H9 (cell line): ENCODE measurements around the gene FAM237B. TPM values are rescaled to one million over a fixed set of nuclear protein-coding genes. Genes with fewer than 3 reads are reported as not detected.
"Not testable (repeated sequence)": the region's sequence is repeated elsewhere in the genome, so short reads cannot be mapped to it uniquely, and the experiment has no call there.

Experiments
- DNase-seq: peaks from one replicate; pipeline ENCODE4 v3.0.0-alpha.2; 2017
- H2AFZ ChIP-seq: one replicate; pipeline ENCODE4 v1.6.1; 2013; ENCODE audit warnings: mild to moderate bottlenecking, low read length, control low read depth, moderate library complexity
- H2AK5ac ChIP-seq: 2 replicates; pipeline ENCODE4 v1.6.1; 2013; ENCODE audit warnings: low read length, control low read depth, mixed read lengths; ENCODE audit not compliant: insufficient read length
- H2BK120ac ChIP-seq: one replicate; pipeline ENCODE4 v1.6.1; 2013; ENCODE audit warnings: low read depth, mild to moderate bottlenecking, low read length, control low read depth, inconsistent platforms; ENCODE audit not compliant: poor library complexity, severe bottlenecking
- H2BK12ac ChIP-seq: 2 replicates; pipeline ENCODE4 v1.6.1; 2013; ENCODE audit warnings: low read length, control low read depth, mixed read lengths, low read depth; ENCODE audit not compliant: insufficient read length
- H2BK15ac ChIP-seq: 2 replicates; pipeline ENCODE4 v1.6.1; 2013; ENCODE audit warnings: low read depth, low read length, control low read depth
- H2BK20ac ChIP-seq: one replicate; pipeline ENCODE4 v1.6.1; 2013; ENCODE audit warnings: low read depth, mild to moderate bottlenecking, low read length, control low read depth, inconsistent platforms; ENCODE audit not compliant: poor library complexity, severe bottlenecking
- H2BK5ac ChIP-seq: 2 replicates; pipeline ENCODE4 v1.6.1; 2013; ENCODE audit warnings: low read length, control low read depth, mixed read lengths; ENCODE audit not compliant: insufficient read length
- H3K14ac ChIP-seq: 2 replicates; pipeline ENCODE4 v1.6.1; 2013; ENCODE audit warnings: low read length, control low read depth; ENCODE audit not compliant: insufficient read depth
- H3K18ac ChIP-seq: 2 replicates; pipeline ENCODE4 v1.6.1; 2013; ENCODE audit warnings: low read depth, mild to moderate bottlenecking, mixed read lengths, low read length, control low read depth; ENCODE audit not compliant: insufficient read length
- H3K23ac ChIP-seq: 2 replicates; pipeline ENCODE4 v1.6.1; 2013; ENCODE audit warnings: low read length, control low read depth, mixed read lengths, low read depth; ENCODE audit not compliant: insufficient read length
- H3K23me2 ChIP-seq: 2 replicates; pipeline ENCODE4 v1.6.1; 2013; ENCODE audit warnings: low read depth, mild to moderate bottlenecking, mixed read lengths, low read length, control low read depth; ENCODE audit not compliant: insufficient read length, poor library complexity, severe bottlenecking
- H3K27ac ChIP-seq: 2 replicates; pipeline ENCODE4 v1.5.1; 2013; ENCODE audit warnings: low read length, control low read depth, mixed read lengths, low read depth; ENCODE audit not compliant: insufficient read length
- H3K27me3 ChIP-seq: 2 replicates; pipeline ENCODE4 v1.6.1; 2013; ENCODE audit warnings: low read length, control low read depth, inconsistent platforms; ENCODE audit not compliant: insufficient read depth
- H3K4ac ChIP-seq: 2 replicates; pipeline ENCODE4 v1.6.1; 2013; ENCODE audit warnings: low read depth, mild to moderate bottlenecking, control low read depth, inconsistent platforms, low read length, moderate library complexity
- H3K4me1 ChIP-seq: 2 replicates; pipeline ENCODE4 v1.6.1; 2013; ENCODE audit warnings: low read length, control low read depth, inconsistent platforms; ENCODE audit not compliant: insufficient read depth
- H3K4me2 ChIP-seq: 2 replicates; pipeline ENCODE4 v1.6.1; 2013; ENCODE audit warnings: low read length, control low read depth, mixed read lengths; ENCODE audit not compliant: insufficient read length, insufficient read depth
- H3K56ac ChIP-seq: 2 replicates; pipeline ENCODE4 v1.6.1; 2013; ENCODE audit warnings: low read depth, mild to moderate bottlenecking, mixed read lengths, low read length, control low read depth; ENCODE audit not compliant: insufficient read length
- H3K79me1 ChIP-seq: 2 replicates; pipeline ENCODE4 v1.6.1; 2013; ENCODE audit warnings: low read depth, mild to moderate bottlenecking, moderate library complexity, low read length, control low read depth, inconsistent platforms; ENCODE audit not compliant: insufficient read depth, poor library complexity, severe bottlenecking
- H3K79me2 ChIP-seq: 2 replicates; pipeline ENCODE4 v1.6.1; 2013; ENCODE audit warnings: low read length, control low read depth, inconsistent platforms; ENCODE audit not compliant: insufficient read depth
- H3K9ac ChIP-seq: 2 replicates; pipeline ENCODE4 v1.6.1; 2013; ENCODE audit warnings: low read length, control low read depth, mixed read lengths; ENCODE audit not compliant: insufficient read length; ENCODE audit errors: extremely low read depth
- H3K9me3 ChIP-seq: one replicate; pipeline ENCODE4 v1.6.1; 2013; ENCODE audit warnings: low read depth, low read length, inconsistent platforms; ENCODE audit not compliant: control insufficient read depth
- H3T11ph ChIP-seq: one replicate; pipeline ENCODE4 v1.6.1; 2013; ENCODE audit warnings: mild to moderate bottlenecking, low read length, control low read depth, inconsistent platforms
- H4K20me1 ChIP-seq: one replicate; pipeline ENCODE4 v1.6.1; 2013; ENCODE audit not compliant: control insufficient read depth, insufficient read length, insufficient read depth
- H4K5ac ChIP-seq: 2 replicates; pipeline ENCODE4 v1.6.1; 2013; ENCODE audit warnings: low read depth, mild to moderate bottlenecking, mixed read lengths, low read length, control low read depth; ENCODE audit not compliant: insufficient read length
- H4K8ac ChIP-seq: replicated peaks from 2 replicates; pipeline ENCODE4 v1.6.1; 2013; ENCODE audit warnings: low read length, control low read depth, mixed read lengths, low read depth; ENCODE audit not compliant: insufficient read length
- H4K91ac ChIP-seq: 2 replicates; pipeline ENCODE4 v1.6.1; 2013; ENCODE audit warnings: low read depth, mild to moderate bottlenecking, moderate library complexity, mixed read lengths, low read length, control low read depth; ENCODE audit not compliant: insufficient read length
- H3K27ac Mint-ChIP-seq, 3 experiments: 2 replicates in 2 of 3; 3 replicates in 1 of 3; pipeline ENCODE4 v1.8.0; 2020 to 2021; ENCODE audit warnings: mixed read lengths in 3 of 3, mild to moderate bottlenecking in 1 of 3, moderate library complexity in 1 of 3
- H3K27me3 Mint-ChIP-seq: 2 replicates; pipeline ENCODE4 v1.8.0; 2021; ENCODE audit warnings: low read depth, mild to moderate bottlenecking, moderate library complexity, mixed read lengths
- H3K36me3 Mint-ChIP-seq, 3 experiments: 2 replicates in 2 of 3; 3 replicates in 1 of 3; pipeline ENCODE4 v1.8.0; 2020 to 2021; ENCODE audit warnings: low read depth in 3 of 3, mixed read lengths in 3 of 3; ENCODE audit not compliant: insufficient read depth in 1 of 3
- H3K4me1 Mint-ChIP-seq, 2 experiments: 2 replicates each; pipeline ENCODE4 v1.8.0; 2020; ENCODE audit warnings: mixed read lengths in 2 of 2
- H3K4me3 Mint-ChIP-seq, 2 experiments: 2 replicates in 1 of 2; 3 replicates in 1 of 2; pipeline ENCODE4 v1.8.0; 2020 to 2021; ENCODE audit warnings: mild to moderate bottlenecking in 2 of 2, mixed read lengths in 2 of 2, moderate library complexity in 1 of 2
- H3K9me3 Mint-ChIP-seq, 2 experiments: 2 replicates in 1 of 2; 3 replicates in 1 of 2; pipeline ENCODE4 v1.8.0; 2020; ENCODE audit warnings: mild to moderate bottlenecking in 2 of 2, mixed read lengths in 2 of 2, moderate library complexity in 1 of 2
- WGBS: extraction: QIAGEN DNeasy Blood & Tissue Kit; methylation state at CpG from one replicate; pipeline ENCODE4 v1.1.7; 2013; ENCODE audit warnings: missing lambda C conversion rate, low lambda C conversion rate, mixed read lengths; ENCODE audit not compliant: insufficient read length; ENCODE audit errors: extremely low coverage; 5-methylcytosine and 5-hydroxymethylcytosine counted together
- total RNA-seq: library from RNA; stranded (reverse); gene quantifications from 2 replicates; pipeline ENCODE4 v1.2.1, GENCODE V29; 2021
- TF ChIP-seq, protein P1 (sequence below): fragments of 200-600 bp; sonication (generic); conservative IDR thresholded peaks from 3 replicates; pipeline ENCODE4 v1.8.0; 2021; ENCODE audit warnings: antibody characterized with exemption, mild to moderate bottlenecking

The FAM237B gene
- total RNA-seq, 1 experiment from 2014 or later = not detected

DNA sequence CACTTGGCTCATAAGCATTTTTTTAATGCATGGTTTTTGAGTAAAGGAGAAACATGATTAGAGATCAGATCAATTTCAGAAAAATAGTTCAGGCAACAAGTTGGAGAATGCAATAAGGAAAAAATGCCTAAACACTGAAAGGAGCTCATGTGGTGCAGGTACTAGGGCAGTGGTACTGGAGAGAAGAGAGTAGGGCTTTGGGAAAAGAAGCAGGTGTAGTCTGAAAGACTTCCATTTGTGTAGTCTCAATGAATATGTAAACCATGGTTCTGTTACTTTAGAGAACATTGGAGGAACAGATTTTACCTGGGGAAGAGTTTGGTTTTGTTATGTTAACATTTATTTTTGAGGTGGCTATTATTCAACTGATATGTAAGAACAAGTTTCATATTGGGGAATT, 30.9 kb upstream of the FAM237B start:
- TF ChIP-seq, protein P1, sequence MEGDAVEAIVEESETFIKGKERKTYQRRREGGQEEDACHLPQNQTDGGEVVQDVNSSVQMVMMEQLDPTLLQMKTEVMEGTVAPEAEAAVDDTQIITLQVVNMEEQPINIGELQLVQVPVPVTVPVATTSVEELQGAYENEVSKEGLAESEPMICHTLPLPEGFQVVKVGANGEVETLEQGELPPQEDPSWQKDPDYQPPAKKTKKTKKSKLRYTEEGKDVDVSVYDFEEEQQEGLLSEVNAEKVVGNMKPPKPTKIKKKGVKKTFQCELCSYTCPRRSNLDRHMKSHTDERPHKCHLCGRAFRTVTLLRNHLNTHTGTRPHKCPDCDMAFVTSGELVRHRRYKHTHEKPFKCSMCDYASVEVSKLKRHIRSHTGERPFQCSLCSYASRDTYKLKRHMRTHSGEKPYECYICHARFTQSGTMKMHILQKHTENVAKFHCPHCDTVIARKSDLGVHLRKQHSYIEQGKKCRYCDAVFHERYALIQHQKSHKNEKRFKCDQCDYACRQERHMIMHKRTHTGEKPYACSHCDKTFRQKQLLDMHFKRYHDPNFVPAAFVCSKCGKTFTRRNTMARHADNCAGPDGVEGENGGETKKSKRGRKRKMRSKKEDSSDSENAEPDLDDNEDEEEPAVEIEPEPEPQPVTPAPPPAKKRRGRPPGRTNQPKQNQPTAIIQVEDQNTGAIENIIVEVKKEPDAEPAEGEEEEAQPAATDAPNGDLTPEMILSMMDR = no peak
- Histone ChIP-seq H3K14ac (no peak overlapping the region), H3K27me3 (no peaks in the 10 kb centered on the region), H3K79me2 (peaks cover 2% of the 10 kb centered on the region; the same call in 1 of the 2 replicates), H3K79me1 (no peaks in the 10 kb centered on the region), H3T11ph (no peak overlapping the region), H4K20me1 (no peaks in the 10 kb centered on the region), H3K56ac (no peak overlapping the region), H3K4ac (no peak overlapping the region), H3K18ac (no peak overlapping the region), H4K5ac (no peak overlapping the region), H3K4me1 (no peaks in the 10 kb centered on the region), H4K8ac (no peak overlapping the region), H4K91ac (no peak overlapping the region), H2BK15ac (no peak overlapping the region), H2AK5ac (no peak overlapping the region), H3K23ac (no peak overlapping the region), H2BK120ac (no peak overlapping the region), H3K9ac (no peak overlapping the region), H3K4me2 (no peak overlapping the region), H3K23me2 (no peaks in the 10 kb centered on the region), H2AFZ (no peak overlapping the region), H2BK12ac (no peak overlapping the region), H2BK20ac (no peak overlapping the region), H3K9me3 (no peaks in the 10 kb centered on the region), H2BK5ac (no peak overlapping the region), H3K27ac (no peak overlapping the region)
- Mint-ChIP-seq H3K9me3 (no peaks in the 10 kb centered on the region), H3K27ac (no peak overlapping the region), H3K4me1 (0 out of 4 replicates have a peak, but pooled peaks cover 0 to 4% of the 10 kb centered on the region in 2 experiments), H3K36me3 (peaks cover 9 to 18% (median 13%) of the 10 kb centered on the region in 3 experiments; a peak in 6 of 7 replicates), H3K4me3 (no peak overlapping the region), H3K27me3 (no peaks in the 10 kb centered on the region)
- no peak for DNase-seq

DNA sequence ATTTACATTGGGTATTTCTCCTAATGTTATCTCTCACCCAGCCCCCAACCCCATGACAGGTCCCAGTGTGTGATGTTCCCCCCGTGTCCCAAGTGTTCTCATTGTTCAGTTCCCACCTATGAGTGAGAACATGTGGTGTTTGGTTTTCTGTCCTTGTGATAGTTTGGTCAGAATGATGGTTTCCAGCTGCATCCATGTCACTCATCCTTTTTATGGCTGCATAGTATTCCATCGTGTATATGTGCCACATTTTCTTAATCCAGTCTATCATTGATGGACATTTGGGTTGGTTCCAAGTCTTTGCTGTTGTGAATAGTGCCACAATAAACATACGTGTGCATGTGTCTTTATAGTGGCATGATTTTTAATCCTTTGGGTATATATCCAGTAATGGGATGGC, 28.9 kb upstream of the FAM237B start:
- H2AFZ ChIP-seq, H3K79me1 ChIP-seq, H3K56ac ChIP-seq, H2AK5ac ChIP-seq, H3K27ac ChIP-seq, H3K4ac ChIP-seq, H3K14ac ChIP-seq, DNase-seq, H3K4me2 ChIP-seq, H3K9me3 Mint-ChIP-seq, H2BK120ac ChIP-seq, H3K9ac ChIP-seq, H4K5ac ChIP-seq, H2BK20ac ChIP-seq, H4K91ac ChIP-seq, H3K9me3 ChIP-seq, H3K27me3 Mint-ChIP-seq, H4K8ac ChIP-seq, H2BK12ac ChIP-seq, H3K4me3 Mint-ChIP-seq, H3K79me2 ChIP-seq, H2BK5ac ChIP-seq, H3K23me2 ChIP-seq, H3K23ac ChIP-seq, H3K4me1 ChIP-seq, H3K36me3 Mint-ChIP-seq, H2BK15ac ChIP-seq, H3K27me3 ChIP-seq, H4K20me1 ChIP-seq, H3K27ac Mint-ChIP-seq, H3T11ph ChIP-seq, H3K18ac ChIP-seq: not testable (repeated sequence)
- WGBS = no CpG with 5 or more reads among the region's 3 CpGs
- H3K4me1 Mint-ChIP-seq = peaks cover 7 to 12% of the 10 kb centered on the region in 2 experiments
